NCI-H2196 treated with DMSO at 0.1 percent for 48 hours (cell line): ENCODE data around the gene IL27RA.
A peak's percentile ranks its signal among the peaks of the same experiment; 100 is the strongest.

ENCODE experiments used
- DNase-seq: peaks from one replicate; lab custom pipeline; 2025; ENCODE audit not compliant: unreplicated experiment; lab: John Stamatoyannopoulos, UW

Gene IL27RA

DNA sequence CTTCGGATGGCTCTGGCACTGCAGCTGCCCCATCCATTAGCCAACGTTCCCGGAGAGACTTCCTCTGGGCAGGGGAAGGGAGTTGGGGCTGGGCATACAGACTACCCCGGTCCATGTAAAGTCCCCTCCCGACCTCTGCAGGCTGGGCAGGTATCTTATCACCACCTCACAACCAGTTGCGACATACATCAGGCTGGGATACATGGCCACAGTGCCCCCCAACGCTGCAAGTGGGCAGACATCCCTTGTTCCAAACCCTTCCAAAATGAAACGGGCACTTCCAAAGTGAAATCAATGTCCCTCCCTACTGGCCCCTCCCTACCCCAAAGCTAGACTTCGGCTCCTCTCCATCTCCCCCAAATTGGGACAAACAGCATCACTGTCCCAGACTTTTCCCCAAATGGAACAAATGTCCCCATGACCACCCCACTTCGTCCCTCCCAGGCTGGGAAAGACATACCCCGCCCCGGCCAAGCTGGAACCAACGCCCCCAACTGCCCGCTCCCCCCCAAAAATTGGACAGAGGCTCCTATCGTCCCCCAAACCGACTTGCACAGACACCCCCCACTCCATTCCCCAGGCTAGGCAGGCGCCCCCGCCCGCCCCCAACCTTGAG lies 25.3 kb downstream of the IL27RA start:
- DNase-seq = no peak

DNA sequence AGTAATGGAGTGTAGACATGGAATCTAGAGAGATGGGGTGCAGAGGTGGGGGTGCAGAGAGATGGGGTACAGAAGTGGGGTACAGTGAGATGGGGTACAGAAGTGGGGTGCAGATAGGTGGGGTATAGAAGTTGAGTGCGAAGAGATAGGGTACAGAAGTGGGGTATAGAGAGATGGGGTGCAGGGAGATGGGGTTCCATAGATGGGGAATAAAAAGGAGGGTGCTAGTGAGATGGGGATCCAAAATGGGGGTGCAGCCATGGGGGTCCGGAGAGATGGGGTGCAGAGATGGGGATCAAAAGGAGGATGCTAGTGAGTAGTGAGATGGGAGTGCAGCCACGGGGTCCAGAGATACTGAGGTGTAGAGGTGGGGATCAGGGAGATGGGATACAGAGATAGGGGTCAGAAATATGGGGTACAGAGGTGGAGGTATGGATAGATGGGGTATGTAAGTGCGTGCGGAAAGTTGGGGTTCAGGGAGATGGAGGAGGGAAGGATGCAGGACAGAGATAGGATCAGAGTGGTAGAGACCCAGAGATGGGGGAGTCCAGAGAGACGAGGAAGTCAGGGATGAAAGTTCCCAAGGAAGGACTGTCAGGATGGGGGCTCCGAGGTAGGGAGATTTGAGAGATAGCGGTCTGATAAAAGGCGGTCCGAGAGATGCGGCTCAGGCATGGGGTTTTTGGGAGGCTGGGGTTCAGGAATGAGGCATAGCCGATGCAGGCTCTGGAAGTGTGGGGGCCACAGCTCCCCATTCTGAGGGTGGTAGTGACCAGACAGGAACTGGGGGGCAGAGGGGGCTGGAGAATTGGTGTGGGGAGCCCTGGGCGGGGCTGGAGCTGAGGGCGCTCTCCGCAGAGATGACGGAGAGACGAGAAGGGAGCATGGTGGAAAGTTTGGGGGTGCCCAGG lies 26.9 kb downstream of the IL27RA start:
- DNase-seq = no peak

DNA sequence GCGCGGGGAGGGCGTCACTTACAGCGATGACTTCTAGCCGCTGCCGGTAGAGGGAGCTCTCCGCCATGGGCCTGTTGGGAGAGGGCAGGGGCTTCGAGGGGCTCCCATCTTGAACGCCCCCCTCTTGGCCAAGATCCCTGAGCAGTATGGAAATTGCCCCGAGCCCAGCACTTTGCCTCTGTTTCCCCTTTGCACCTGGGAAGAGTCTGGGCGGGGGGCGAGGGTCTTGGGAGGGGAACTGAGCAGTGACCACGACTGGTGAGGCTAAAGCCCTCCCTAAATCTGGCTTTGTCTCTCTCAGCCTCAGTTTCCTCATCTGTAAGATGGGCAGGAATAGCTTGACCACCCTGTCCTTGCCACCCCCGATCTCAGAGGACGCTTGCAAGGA lies 27.5 kb downstream of the IL27RA start:
- DNase-seq = no peak

DNA sequence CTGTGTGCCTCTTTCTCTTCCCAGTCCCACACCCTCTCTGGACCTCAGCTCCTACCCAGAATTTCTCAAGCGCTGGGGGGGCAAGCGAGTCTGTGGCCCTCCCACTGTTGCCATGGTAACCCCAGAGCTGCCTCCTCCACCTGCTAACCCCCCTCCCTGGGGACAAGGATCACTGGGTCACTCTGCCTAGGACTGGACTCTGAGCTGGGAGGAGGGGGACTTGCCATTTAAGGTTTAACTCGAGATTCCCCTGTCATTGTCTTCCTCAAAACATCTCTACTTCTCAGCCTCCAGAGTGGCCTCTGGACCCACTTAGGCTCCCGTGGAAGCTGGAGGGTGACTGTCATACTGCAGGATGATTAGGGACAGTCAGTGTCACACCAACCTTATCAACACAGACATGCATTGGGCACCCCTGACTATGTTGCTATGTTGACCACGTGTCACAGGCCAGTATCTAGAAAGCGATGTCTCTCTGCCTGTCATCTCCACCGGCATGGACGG lies 28.1 kb downstream of the IL27RA start:
- no peak for DNase-seq

DNA sequence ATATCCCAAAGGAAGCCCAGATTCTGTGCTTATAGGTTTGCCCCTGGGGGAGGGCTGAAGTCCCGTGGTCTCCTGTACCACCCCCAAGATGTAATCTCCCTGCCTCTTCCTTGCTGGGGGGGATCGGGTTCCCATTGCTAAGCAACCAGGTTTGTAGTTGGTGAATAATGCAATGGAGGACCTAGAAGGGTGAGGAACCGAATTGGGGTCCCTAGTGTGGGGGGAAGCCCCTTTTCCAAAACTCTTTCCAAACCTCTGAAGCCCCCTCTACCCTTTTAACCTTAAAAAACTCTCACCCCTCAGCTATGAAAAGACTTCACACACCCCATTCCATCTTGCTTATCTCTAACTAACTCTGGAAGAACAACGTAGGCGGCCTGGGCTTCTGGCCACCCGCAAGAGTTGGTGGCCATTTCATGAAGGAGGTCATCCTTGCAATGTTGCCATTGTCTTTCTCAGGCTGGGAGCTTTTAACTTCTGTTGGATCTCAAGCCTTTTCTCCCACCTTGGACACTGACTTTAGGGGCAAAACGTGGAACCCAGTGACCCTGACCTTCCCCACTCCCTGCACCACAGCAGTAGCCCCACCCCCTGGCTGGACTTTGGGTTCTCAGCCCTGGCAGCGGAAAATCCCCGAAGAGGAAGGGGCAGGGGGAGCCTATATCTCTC lies 29.7 kb downstream of the IL27RA start:
- DNase-seq = no peak

DNA sequence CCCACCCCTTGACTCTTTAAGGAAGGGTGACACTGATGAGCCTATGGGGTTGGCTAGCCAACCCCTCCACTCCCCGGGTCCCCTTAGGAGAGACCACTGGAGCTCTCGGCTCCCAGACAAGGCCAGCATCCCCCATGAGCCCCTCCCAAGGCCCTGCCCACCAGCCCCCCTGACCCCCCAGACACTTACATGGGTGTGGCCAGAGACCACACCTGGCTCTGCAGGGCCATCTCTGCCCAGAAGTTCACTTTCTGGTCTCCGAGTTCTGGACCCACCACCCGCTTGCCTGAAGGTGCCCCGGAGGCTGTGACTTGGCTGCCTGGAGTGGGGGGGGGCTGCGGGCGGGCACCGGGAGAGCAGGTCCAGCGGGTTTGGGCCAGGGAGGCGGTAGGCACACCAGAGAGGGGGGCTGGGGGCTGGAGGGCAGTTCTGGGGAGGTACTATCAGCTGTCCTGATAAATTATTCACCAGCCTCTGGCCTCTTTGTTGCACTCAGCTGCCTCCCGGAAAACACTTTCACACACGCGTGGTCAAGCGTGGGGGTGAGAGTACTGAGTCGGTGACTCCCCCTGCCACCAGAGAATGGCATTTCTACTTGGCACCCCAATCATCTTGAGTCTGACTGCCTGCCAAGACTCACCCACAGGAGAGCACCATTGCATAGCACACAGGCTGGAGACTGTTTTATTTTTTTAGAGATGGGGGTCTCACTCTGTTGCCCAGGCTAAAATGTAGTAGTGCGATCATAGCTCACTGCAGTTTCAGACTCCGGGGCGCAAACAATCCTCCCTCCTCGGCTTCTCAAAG lies 30.4 kb downstream of the IL27RA start, which contains the start of gene PALM3:
PALM3 (minus strand) TSS at position 326 of the 807 bp plus-strand sequence; CDS start at position 230, 96 bp downstream.
- DNase-seq = no peak

DNA sequence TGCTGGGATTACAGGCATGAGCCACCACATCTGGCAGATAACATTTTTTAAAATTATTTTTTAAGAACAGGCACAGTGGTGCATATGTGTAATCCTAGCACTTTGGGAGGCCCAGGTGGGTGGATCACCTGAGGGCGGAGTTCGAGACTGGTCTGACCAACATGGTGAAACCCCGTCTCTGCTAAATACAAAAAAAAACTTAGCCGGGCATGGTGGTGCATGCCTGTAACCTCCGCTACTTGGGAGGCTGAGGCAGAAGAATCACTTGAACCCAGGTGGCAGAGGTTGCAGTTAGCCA lies 30.9 kb downstream of the IL27RA start:
- no peak for DNase-seq

DNA sequence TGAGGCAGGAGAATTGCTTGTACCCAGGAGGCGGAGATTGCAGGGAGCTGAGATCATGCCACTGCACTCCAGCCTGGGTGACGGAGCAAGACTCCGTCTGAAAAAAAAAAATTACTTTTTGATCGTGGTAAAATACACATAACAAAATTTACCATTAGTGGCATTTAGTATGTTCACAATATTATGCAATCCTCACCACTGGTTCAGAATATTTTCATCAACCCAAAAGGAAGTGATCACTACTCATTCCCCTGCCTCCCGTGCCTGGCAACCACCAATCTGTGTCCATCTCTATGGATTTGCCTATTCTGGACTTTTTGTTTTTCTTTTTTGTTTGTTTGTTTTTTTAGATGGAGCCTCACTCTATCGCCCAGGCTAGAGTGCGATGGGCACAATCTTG lies 31.5 kb downstream of the IL27RA start:
- DNase-seq = no peak

DNA sequence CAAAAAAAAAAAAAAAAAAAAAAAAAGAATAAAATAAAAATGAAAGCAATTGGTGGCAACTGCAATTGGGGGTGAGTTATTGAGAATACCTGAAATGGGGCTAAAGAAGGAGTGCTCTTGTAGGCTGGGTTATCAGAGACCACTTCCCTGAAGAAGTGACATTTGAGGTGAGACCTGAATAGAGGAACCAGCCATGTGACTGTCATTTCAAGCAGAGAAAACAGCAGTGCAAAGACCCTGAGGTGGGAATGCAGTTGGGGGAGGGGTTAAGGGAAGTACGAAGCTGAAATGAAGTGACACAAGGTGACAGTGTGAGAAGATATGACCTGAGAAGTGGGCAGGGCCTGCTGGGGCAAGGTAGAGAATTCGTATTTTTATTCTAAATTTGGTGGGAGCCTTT lies 34.6 kb downstream of the IL27RA start:
- no peak for DNase-seq

DNA sequence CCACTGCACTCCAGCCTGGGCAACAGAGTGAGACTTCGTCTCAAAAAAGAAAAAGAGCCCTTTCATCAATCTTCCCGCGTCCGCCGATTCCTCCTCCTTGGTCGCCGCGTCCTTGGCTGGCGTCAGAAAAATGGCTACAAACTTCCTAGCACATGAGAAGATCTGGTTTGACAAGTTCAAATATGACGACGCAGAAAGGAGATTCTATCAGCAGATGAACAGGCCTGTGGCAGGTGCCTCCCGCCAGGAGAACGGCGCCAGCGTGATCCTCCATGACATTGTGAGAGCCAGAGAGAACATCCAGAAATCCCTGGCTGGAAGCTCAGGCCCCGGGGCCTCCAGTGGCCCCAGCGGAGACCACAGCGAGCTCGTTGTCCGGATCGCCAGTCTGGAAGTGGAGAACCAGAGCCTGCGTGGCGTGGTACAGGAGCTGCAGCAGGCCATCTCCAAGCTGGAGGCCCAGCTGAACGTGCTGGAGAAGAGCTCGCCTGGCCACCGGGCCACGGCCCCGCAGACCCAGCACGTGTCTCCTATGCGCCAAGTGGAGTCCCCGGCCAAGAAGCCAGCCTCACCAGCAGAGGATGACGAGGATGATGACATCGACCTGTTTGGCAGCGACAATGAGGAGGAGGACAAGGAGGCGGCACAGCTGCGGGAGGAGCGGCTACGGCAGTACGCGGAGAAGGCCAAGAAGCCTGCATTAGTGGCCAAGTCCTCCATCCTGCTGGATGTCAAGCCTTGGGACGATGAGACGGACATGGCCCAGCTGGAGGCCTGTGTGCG lies 38.9 kb downstream of the IL27RA start:
- DNase-seq = no peak

DNA sequence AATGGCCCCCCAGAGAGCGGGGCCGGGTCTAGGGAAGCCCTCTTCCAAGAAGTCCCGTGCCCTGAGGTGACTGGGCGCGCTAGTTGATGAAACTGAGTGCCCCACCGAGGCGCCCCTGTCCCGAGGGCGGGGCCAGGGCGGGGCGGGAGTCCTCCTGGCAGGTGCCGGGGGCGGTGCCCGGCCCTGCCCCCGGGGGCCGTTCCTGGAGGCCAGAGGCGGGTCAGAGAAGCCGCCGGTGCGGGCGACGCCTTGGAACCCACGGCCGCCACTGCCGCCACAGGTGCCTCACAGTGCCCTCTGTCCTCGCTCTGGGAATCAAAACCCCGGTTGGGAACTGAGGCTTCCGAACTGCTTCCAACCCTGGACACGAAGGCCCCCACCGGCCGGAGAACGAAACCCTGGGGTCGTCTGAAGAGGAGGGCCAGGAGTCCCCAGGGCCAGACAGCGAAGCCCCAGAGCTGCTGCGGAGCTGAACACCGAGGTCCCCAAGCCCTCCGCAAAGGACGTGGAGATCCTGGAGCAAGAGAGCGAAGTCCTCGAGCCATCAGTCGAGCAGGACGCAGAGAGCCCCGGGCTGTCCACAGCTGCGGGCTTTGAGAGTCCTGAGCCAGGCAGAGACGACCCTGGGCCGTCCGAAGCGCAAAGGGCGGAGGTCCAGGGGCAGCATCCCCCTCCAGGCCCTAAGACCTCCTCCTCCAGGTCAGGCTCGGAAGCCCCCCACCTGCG lies 41.1 kb downstream of the IL27RA start, which contains the start of gene MISP3:
MISP3 (plus strand) TSS at position 252 of the 726 bp plus-strand sequence. CDS start 524 bp downstream, outside the sequence.
- DNase-seq = peak; percentile 83

DNA sequence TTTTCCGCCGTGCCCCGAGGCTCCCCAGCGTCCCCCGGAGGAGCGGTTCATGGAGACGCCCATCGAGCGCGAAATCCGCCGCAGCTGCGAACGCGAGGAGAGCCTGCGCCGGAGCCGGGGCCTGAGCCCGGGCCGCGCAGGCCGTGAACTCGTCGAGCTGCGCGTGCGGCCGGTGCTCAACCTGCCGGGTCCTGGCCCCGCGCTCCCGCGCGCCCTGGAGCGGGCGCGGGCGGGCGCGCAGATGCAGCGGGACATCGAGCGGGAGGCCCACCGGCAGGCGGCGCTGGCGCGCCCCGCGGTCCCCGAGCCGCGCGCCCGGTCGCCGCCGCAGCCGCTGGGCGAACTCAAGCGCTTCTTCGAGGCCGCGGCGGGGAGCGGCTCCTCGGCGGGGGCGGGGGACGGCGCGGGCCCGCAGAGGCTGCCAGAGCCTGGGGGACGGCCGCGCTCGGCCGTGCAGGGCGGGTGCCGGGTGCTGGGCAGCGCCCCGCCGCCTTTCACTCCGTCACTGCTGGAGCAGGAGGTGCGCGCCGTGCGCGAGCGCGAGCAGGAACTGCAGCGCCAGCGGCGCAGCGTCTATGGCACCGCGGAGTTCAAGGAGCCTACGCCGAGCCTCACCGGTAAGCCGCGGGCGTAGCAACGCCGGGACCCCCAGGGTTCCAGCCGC lies 41.8 kb downstream of the IL27RA start:
- peak; percentile 72 for DNase-seq

DNA sequence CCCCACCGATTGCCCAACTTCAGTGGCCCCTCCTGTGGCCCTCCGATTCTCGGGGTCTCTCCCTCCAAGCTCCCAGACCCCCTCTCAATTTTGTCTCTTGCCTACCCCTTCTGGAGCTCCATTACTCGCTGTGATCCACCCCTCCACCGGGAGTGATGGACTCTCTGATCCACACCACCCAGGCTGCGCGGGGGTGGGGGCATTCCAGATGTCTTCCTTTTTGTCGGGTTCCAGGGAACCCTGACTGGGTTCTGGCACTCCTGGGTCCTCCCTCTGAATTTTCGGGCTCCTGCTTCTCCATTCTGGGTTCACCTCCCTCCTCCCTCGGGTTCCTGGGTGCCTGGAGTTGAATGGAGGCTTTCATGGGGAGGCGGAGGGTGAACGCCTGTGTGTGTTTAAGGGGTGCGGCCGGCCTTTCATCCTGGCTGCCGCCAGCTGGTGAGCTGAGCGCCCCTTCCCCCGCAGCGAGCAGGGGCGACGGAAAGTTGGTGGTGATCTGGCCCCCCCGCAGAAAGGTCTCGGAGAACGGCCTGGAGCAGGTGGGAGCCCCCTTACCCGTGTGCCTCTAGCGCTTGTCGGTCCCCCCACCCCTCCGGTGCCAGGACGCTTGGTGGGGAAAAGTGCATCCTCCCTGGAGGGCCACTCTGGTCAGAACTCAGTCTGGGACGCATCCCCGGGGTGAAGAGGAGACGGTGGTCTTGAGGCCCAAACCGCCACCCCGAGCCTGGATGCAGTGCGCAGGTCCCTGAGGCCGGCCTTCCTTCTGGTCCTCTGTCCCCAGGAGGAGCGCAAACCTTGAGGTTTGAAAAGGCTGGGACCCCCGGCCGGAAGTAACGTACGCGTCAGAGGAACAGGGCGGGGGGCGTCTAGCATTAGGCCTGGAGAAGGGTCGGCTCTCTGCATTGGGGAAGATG lies 42.6 kb downstream of the IL27RA start:
- no peak for DNase-seq

DNA sequence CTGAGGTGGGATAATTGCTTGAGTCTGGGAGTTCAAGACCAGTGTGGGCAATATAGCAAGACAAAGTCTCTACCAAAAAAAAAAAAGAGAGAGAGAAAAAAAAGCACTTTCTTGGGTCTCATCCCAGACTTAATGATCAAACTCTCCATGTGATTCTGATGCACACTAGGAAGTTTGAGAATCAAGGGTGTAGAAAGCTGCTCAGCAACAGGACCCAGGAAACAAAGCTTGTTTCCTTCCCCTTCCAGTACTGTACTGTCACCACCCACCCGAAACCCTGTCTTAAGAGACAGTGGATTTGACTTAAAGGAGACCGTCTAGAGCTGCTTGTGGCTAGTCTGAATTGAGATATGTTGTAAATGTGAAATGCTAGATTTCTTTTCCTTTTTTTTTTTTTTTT lies 46.8 kb downstream of the IL27RA start:
- no peak for DNase-seq

DNA sequence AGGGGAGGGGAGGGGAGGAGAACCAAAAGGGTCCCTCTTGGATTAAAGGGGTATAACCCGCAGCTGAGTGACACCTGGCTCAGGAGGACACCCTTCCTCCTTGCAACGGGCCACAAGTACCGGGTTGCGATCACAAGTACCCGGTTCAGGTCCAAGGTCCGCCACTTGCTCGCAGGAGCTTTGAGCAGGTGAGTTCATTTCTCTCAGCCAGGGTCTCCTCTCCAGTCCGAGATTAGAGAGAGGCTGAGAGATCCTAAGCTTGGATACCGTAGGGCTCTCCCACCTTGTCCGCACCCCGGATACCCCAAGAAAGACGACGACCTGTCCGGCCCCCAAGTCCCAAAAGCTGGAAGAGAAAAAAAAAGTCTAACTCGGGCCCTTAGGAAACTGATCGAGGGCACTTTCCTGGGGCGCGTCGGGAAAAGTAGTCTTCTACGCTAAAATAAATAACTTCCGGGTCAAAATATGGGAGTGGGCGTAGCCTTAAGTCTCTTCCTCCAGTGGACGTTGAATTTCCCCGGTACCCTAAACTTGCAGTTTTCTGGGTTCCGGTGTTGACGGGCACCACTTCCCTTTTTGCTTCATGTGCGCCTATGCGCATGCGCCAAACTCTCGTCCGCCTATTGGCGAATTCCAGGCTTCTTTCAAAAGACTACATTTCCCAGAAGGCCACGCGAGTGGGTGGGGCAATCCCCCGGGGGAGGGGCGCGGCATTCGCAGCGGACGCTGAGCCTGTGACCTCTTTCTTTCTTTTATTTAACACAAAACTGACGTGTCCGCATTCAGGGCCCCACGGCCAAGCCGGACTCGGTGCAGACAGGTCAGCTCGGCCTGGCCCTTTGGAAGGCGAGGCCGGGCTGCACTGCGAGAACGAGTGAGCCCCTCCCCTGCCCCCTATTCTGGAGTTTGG lies 49.6 kb downstream of the IL27RA start:
- DNase-seq = peak; percentile 97

DNA sequence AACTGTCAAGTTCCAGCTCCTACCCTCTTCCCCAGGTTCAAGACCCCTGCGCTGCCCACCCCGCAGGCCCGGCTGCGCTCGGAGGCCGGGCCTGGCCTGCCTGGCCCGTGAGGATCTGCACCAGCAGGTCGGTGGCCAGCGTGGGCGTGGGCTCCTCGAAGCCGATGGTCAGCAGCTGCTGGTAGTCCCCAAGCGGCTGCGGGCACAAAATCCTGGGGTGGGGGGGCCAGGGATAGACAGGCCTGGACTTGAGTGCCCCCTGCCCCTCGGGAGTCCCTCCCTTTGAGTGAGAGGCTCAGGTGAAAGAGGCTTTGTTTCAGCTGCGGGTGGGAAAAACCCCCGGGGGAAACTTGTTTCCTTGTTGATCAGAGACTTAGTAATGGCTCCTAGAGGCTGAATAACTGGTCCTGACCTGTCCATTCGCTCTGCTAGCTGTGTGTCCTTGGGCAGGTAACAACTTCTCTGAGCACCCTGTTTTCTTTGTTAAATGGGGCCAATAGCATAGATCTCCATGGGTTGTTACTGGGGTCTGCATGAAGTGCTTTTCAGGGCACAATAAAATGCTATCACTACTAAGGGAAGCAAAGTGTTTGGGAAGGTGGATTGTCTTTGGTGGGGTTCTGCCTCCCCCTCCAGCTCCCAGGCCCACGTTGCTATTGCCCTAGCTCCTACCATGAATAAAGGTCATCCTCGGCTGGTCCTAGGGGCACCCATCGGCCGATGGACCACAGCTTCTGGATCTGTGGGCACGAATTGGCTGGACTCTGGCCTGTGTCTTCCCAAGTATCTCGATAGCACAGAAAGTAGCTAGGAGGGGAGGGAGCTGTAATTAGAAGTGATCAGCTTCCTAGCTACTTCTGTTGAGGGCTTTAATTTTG lies 50.5 kb downstream of the IL27RA start:
- DNase-seq = no peak
